Kidney (tissue), 14 donors: ENCODE results near the gene CERS3. TPM values are rescaled to one million over a fixed set of nuclear protein-coding genes. Genes with fewer than 3 reads are reported as not detected.

Source experiments
- DNase-seq, 5 donors: peaks; one replicate each; pipeline ENCODE4 v3.0.0-alpha.2; 2013 to 2020
- FAIRE-seq: peaks from 2 replicates; lab custom pipeline; 2012; peaks lifted over from hg19 to GRCh38; lab: Jason Lieb, UNC
- H3K27ac ChIP-seq, 2 donors: one replicate each; pipeline ENCODE4 v1.7.0; 2013; ENCODE audit warnings: low read depth in 2 of 2, low read length in 2 of 2, inconsistent platforms in 1 of 2
- H3K27me3 ChIP-seq: one replicate; pipeline ENCODE4 v1.7.1; 2013; ENCODE audit warnings: low read length, inconsistent platforms; ENCODE audit not compliant: control insufficient read depth, insufficient read depth
- H3K36me3 ChIP-seq, 3 donors: one replicate each; pipeline versions ENCODE4 v1.7.0 to v1.7.1; 2013; ENCODE audit warnings: low read length in 3 of 3, control low read depth in 1 of 3, inconsistent platforms in 1 of 3; ENCODE audit not compliant: insufficient read depth in 3 of 3, control insufficient read depth in 2 of 3
- H3K4me1 ChIP-seq, 3 donors: one replicate each; pipeline versions ENCODE4 v1.7.0 to v1.7.1; 2013; ENCODE audit warnings: low read length in 3 of 3, inconsistent platforms in 1 of 3, low read depth in 1 of 3; ENCODE audit not compliant: control insufficient read depth in 2 of 3, insufficient read depth in 2 of 3
- H3K4me3 ChIP-seq, 3 donors: one replicate each; pipeline versions ENCODE4 v1.7.0 to v1.8.1; 2013; ENCODE audit warnings: low read length in 3 of 3, control low read depth in 1 of 3, inconsistent platforms in 1 of 3
- H3K9ac ChIP-seq, 3 donors: one replicate each; pipeline versions ENCODE4 v1.7.0 to v1.7.1; 2013; ENCODE audit warnings: low read length in 3 of 3, control low read depth in 1 of 3, inconsistent platforms in 1 of 3
- H3K9me3 ChIP-seq, 3 donors: one replicate each; pipeline versions ENCODE4 v1.7.0 to v1.7.1; 2013; ENCODE audit warnings: low read length in 3 of 3, control low read depth in 1 of 3, inconsistent platforms in 1 of 3; ENCODE audit not compliant: control insufficient read depth in 2 of 3, insufficient read depth in 1 of 3
- CTCF ChIP-seq: IDR thresholded peaks from 3 replicates; pipeline ENCODE4 v1.5.1; 2012; ENCODE audit warnings: mild to moderate bottlenecking, moderate library complexity, borderline replicate concordance; ENCODE audit not compliant: insufficient read depth; ENCODE audit errors: extremely low read depth
- intact Hi-C: fragments of 100-400 bp; cut with DNase I; formaldehyde crosslinking; loops from one replicate; pipeline ENCODE4 v1.11.1; 2022
- polyA plus RNA-seq: library from polyadenylated mRNA; stranded (reverse); fragments of 350-450 nt; fragmentation: Illumina TruSeq; extraction: RNeasy Lipid Tissue Mini Kit (QIAGEN cat#74804); gene quantifications from one replicate; pipeline ENCODE4 v1.2.3, GENCODE V29; 2014; ENCODE audit warnings: low read depth, low replicate concordance; ENCODE audit not compliant: insufficient read depth
- total RNA-seq: library from RNA; stranded (reverse); fragmentation: NEBNext Ultra II Directional; extraction: Animal tissue kit (Norgen Biotek cat#: 25700); gene quantifications from one replicate; pipeline ENCODE4 v1.2.1, GENCODE V29; 2021
- donor health status: control.
- donor health status: control.
- donor health status: control.
- donor health status: control.
- donor health status: control.
- donor health status: DM: yes; HTN: yes; CAD: no.
- donor health status: Normal renal cell carcinoma (clear cell type).

Gene CERS3
- total and polyA plus RNA-seq, 2 donors from 2014 or later, result 0.31 TPM; not detected in 1

DNA sequence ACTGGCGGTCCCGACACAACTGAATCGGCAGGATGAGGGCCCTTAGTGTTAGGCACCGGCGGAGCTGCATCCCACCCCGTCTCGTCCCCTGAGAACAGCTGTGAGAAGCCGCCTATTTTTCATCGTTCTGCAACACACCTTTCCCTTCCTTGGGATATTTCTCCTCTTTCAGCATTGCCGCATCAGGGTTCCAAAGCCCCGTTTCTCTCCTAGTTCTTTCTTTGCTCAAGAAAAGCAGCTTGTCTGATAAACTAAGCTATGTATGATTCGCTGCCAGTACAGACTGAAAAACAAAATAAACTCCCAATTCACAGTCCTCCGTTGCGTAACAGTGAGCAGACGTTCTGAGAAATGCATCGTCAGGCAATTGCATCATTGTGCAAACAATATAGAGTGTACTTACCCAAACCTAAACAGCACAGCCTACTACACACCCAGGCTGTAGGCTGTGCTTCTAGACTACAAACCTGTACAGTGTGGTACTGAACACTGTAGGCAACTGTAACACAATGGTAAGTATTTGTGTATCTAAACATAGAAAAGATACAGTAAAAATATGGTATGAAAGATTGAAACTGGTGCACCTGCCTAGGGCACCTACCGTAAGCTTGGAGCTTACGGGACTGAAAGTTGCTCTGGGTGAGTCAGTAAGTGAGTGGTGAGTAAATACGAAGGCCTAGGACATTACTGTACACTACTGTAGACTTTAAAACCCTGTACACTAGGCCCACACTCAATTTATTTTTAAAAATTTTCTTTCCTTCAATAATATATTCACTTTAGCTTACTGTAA is 178.1 kb downstream of the CERS3 start:
- no peaks in the 10 kb centered on the region for H3K9me3 ChIP-seq
- peak overlapping the region in 1 of 3 donors; percentile 17 for H3K9ac ChIP-seq
- FAIRE-seq (no peak), DNase-seq (no peak)
- no peak for TF ChIP-seq CTCF
- intact Hi-C loops, result no loop called here
- no peak overlapping the region for H3K27ac ChIP-seq
- no peaks in the 10 kb centered on the region for H3K27me3 ChIP-seq
- H3K4me3 ChIP-seq, result peak overlapping the region in 1 of 3 donors; percentile 90
- no peaks in the 10 kb centered on the region for H3K36me3 ChIP-seq
- H3K4me1 ChIP-seq, result no peaks in the 10 kb centered on the region

Other genes starting within 250 kb of the CERS3 start
- 2.2 TPM for gene ADAMTS17, start 187.0 kb downstream of the CERS3 start, total RNA-seq
- gene ADAMTS17, start 187.0 kb downstream of the CERS3 start, polyA plus RNA-seq, result 1.7 TPM
- gene LINS1, start 73.2 kb upstream of the CERS3 start, total RNA-seq, result 20.6 TPM
- gene LINS1, start 73.2 kb upstream of the CERS3 start, polyA plus RNA-seq, result 8.8 TPM
- gene ASB7, start 73.6 kb upstream of the CERS3 start, total RNA-seq, result 17.7 TPM
- 5.3 TPM for gene ASB7, start 73.6 kb upstream of the CERS3 start, polyA plus RNA-seq